HG02623 (cell line): ENCODE measurements around the gene ZNF511.
A peak's percentile ranks its signal among the peaks of the same experiment; 100 is the strongest.
"Not testable (repeated sequence)": the region's sequence is repeated elsewhere in the genome, so short reads cannot be mapped to it uniquely, and the experiment has no call there.

Source experiments
- ATAC-seq: cut with Tn5 transposase; IDR thresholded peaks from one replicate; pipeline ENCODE4 v1.9.1; 2021; ENCODE audit warnings: moderate library complexity; ENCODE audit not compliant: unreplicated experiment

Gene ZNF511

DNA sequence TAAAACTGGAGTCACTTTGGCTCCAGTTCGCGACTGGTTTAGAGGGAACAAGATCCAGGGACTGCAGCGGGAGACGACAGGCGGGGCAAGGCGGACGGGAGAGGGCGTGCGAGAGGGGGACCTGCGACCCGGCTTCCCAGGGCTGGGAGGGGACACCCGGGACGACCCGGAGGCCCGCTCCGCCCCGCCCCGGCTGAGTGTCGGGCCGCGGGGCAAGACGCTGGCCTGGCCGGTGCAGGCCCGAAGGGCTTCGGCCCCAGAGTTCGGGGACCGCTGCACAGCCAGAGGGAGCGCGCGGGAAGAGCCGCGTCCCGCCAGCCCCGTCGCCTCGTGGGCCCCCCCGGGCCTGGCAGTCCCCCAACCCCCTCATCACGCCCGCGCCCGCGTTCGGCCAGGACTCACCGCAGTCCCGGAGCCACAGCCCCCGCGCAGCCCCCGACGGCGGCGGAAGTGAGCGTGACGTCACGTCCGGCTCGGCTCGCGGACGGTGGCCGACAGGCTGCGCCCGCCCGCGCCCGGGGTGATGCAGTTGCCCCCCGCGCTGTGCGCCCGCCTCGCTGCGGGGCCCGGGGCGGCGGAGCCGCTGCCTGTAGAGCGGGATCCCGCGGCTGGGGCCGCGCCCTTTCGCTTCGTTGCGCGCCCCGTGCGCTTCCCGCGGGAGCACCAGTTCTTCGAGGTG, at the start of gene ZNF511, which contains the start of gene TUBGCP2:
Gene ZNF511 (plus strand): TSS at position 494 of the 679 bp plus-strand sequence. CDS start 30 bp downstream, at position 524.
Gene TUBGCP2 (minus strand): TSS at position 452 of the 679 bp plus-strand sequence. CDS start 5,931 bp downstream, outside the sequence.
- peak; percentile 70 for ATAC-seq

DNA sequence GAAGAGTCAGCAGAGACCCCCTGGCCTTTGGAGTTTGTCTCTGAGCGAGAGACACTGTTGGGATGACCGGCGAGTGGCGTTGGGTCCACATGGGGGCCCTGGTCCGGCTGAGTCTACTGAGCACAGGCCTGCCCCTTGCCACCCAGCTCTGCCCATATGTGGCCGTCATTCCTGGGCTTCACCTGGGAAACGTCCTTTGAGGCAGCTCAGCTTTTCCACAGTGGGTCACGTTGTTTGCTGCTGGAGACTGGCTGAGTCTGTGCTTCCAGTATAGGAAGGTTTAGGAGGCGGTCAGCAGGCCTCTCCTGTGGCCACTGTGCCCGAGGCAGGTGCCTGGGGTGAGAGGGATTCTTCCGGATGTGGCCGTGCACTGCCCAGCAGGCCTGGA, 49.1 kb upstream of the ZNF511 start:
- no peak for ATAC-seq

DNA sequence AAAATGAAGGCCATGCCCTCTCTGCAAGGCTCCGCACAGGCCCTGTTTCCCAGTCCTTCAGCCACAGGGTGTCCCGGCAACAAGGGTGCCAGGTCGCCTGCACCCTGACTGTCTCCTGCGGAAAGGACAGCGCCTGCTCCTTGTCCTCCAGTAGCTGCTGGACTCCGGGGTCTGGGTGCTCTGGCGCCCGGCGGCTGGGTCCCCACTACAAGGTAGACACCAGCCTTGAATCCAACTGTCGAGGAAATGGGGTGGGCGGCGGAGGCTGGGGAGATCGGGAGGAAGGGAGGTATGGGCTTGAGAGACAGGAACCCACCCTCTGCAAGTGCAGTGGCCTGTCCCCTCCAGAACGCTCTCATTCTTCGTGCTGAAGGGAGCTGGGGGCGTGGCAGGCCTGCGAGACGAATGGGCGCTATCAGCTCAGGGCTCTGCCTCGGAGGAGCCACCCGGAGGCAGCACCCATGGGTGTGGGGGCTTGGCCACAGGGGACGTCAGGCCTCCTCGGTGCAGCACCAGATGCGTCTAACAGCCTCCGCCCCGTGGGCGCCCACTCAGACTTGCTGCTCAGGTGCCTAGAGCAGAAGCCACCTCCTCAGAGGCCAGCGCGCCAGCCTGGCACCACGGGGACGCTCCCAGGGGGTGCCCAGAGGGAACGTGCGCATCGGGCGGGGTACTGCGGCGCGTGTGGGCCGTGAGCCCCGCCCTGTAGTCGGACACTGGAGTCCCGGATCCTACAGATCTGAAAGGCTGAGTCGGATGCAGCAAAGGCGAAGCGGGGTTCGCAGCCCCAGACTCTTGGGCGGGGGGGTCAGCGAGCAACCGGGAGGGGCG, 47.6 kb upstream of the ZNF511 start:
- ATAC-seq = peak; percentile 51

DNA sequence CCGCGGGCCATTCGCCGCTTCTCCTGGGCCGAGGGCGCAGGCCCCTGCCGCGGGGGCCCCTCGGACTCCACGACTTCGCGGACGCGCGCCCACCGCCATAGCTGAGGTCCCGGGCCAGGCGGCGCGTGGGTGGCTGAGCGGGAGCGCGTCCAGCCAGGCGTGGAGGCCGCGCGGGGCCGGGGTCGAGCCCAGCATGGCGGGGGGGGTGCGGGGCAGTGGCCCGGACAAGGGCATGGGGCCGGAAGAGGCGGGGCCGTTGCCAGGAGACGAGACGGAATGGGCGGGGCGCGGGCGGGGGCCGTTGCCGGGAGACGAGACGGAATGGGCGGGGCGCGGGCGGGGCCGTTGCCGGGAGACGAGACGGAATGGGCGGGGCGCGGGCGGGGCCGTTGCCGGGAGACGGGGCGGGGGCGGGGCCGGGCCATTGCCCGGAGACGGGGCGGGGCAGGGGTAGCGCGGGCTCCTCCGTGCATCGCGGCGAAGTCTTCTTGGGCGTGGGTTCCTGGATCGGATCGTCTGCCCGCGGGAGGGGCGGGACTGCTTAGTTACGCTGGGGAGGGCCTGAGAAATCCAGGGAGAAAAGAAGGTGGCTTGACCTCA, 46.9 kb upstream of the ZNF511 start:
- ATAC-seq = peak; percentile 64

- ATAC-seq = no peak
These were observed 46.0 kb upstream of the ZNF511 start for GRCh38 chr10:133262696-133263095.

DNA sequence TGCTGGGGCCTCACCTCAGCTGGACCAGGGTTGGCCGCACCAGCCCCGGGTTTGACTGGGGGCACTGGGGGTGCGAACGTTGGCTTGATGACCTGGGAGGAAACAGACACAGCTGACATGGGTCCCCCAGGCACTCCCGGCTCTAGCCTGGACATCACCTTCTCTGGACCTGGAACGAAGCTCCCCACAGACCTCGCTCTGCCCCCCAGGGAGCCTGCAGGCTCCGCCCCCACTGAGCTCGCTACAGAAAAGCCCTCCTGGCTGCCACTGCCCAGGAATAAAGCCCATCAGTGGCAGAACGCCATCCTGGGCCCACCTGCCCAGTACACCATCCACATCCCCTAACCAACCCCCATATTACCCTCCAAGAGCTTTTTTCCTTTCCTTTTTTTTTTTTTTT, 45.0 kb upstream of the ZNF511 start:
- ATAC-seq = no peak

DNA sequence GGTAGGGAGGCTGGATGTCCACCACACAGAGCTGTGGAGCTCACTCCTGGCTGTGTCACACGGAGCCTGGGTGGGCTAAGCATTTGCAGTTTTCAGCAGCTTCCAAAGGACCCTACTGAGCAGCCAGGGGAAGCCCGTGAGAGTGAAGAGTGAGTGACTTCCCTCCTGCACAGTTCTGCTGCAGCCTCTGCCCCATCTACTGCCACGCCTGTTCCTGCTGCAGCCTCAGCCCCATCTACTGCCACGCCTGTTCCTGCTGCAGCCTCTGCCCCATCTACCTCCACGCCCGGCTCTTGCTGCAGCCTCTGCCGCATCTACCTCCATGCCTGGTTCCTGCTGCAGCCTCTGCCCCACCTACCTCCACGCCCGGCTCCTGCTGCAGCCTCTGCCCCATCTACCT, 44.3 kb upstream of the ZNF511 start:
- ATAC-seq = no peak

- not testable (repeated sequence) for ATAC-seq
These were observed 43.7 kb upstream of the ZNF511 start for GRCh38 chr10:133265052-133265451.

DNA sequence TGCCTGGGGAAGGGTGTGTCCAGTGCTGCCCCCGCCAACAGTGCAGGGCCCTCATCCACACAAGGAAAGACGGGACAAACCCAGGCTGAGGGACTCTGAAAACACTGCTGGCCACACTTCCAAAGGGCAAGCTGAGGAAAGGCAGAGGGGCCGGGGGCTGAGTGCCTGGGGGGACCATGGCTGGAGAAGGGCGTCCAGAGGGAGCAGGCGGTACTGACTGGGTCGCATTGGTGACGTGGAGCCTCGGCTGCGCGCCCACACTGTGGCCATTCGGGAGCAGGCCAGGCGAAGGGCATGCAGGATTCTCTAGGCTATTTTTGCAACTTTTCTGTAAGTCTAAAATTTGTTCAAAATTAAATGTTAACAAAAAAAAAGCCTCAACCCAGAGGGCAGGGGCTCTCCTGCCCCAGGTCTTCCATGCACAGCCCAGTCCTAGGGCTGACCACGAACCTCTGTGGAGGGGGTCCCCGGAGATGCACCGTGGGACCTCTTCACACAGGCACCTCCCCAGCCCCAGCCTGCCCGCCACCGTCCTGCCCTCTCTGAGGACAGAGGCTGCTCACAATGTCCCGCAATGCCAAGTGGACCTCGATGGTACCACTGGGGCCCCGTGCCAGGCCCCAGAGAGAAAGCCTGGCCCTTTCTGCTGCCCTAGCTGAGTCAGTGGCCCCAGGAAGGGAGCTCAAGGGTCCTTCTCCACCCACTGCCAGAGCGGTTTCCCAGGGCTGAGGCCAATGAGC, 42.5 kb upstream of the ZNF511 start:
- no peak for ATAC-seq

GRCh38 chr10:133267293-133267692, 41.4 kb upstream of the ZNF511 start:
- ATAC-seq = no peak

GRCh38 chr10:133267829-133268228, 40.9 kb upstream of the ZNF511 start:
- ATAC-seq = no peak

DNA sequence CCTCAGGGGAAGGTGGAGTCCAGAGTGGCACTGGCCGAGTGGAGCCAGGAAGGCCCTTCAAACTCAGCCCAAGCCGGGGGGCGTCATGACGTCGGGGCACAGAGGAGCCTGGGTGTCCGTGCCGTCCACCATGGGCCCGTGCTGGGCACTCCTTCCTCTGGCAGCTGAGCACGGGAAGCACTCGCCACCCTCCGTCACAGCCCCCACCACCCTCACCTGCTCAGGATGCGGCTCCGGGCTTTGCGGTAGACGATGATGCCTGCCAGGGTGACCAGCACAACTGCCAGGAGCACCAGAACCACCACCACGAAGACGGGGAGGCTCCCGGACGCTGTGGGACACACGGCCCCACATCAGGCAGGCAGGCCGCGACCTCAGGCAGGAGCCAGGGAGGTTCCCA, 40.2 kb upstream of the ZNF511 start:
- ATAC-seq = no peak

DNA sequence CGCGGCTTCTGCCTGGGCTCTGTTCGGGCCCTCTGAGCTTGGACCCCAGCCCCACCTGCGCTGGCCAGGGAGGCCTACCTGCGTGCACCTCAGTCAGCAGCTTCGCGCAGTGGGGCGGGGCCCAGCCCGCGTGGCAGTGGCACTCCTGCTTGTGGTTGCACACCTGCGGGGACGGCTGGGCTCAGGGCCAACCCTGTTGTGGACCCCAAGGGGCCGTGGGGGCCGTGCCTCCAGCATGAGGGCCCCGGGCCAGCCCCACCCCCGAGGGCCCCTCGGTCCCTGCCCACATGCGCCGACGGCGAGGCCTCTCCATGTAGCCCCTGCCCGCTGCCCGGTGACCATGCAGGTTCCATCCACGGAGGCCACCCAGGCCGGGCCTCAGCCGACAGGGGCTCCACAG, 39.3 kb upstream of the ZNF511 start:
- ATAC-seq = no peak

DNA sequence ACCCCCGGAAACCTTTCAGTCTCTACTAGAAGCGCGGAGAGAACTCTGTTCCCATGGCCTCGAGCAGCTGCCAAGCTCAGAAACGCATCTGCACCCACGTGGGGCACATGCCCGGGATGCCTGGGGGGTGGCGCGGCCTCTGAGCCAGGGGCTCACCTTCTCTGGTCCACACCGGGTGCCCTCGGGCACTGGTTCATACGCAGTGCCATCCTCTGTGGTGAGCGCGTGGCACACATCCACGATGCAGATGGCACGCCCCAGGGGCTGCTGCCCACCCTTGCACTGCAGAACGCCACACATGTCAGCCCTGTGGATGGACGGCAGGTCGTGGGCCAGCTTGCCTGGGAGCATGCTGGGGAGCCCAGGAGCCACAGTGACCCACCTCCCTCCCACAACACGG, 38.5 kb upstream of the ZNF511 start:
- ATAC-seq = no peak

- no peak for ATAC-seq
These were observed 37.9 kb upstream of the ZNF511 start for GRCh38 chr10:133270773-133271297.

GRCh38 chr10:133271521-133272300, 37.0 kb upstream of the ZNF511 start:
- ATAC-seq = no peak

- ATAC-seq = no peak
These were observed 36.3 kb upstream of the ZNF511 start for GRCh38 chr10:133272301-133272963.

- no peak for ATAC-seq
These were observed 35.7 kb upstream of the ZNF511 start for GRCh38 chr10:133272964-133273420.

GRCh38 chr10:133273534-133274143, 35.1 kb upstream of the ZNF511 start:
- no peak for ATAC-seq
